Ishikawa (cell line): ENCODE measurements around the gene SAMD14.

Source experiments
- CEBPB ChIP-seq: IDR thresholded peaks from 2 replicates; pipeline ENCODE4 v1.6.1; 2012
- CREB1 ChIP-seq: IDR thresholded peaks from 2 replicates; pipeline ENCODE4 v1.6.1; 2012; ENCODE audit warnings: low read depth
- EGR1 ChIP-seq: IDR thresholded peaks from 2 replicates; pipeline ENCODE4 v1.6.1; 2012
- EP300 ChIP-seq: IDR thresholded peaks from 2 replicates; pipeline ENCODE4 v1.6.1; 2012; ENCODE audit warnings: borderline replicate concordance
- FOXM1 ChIP-seq: IDR thresholded peaks from 2 replicates; pipeline ENCODE4 v1.6.1; 2012; ENCODE audit warnings: low read depth, borderline replicate concordance
- NFIC ChIP-seq: IDR thresholded peaks from 2 replicates; pipeline ENCODE4 v1.6.1; 2012
- RAD21 ChIP-seq: IDR thresholded peaks from 2 replicates; pipeline ENCODE4 v1.6.1; 2012; ENCODE audit warnings: low read depth
- TAF1 ChIP-seq: IDR thresholded peaks from 2 replicates; pipeline ENCODE4 v1.6.1; 2012; ENCODE audit warnings: low read depth, mild to moderate bottlenecking
- TCF12 ChIP-seq: IDR thresholded peaks from 2 replicates; pipeline ENCODE4 v1.6.1; 2012; ENCODE audit warnings: low read depth
- TEAD4 ChIP-seq: IDR thresholded peaks from 2 replicates; pipeline ENCODE4 v1.6.1; 2012
- YY1 ChIP-seq: IDR thresholded peaks from 2 replicates; pipeline ENCODE4 v1.6.1; 2012; ENCODE audit warnings: low read depth
- ZBTB7A ChIP-seq: IDR thresholded peaks from 2 replicates; pipeline ENCODE4 v1.6.1; 2012; ENCODE audit warnings: low read depth
- TF ChIP-seq, protein P1 (sequence below): IDR thresholded peaks from 2 replicates; pipeline ENCODE4 v1.6.1; 2012
- TF ChIP-seq, protein P2 (sequence below): IDR thresholded peaks from 2 replicates; pipeline ENCODE4 v1.6.1; 2012
- TF ChIP-seq, protein P3 (sequence below): IDR thresholded peaks from 2 replicates; pipeline ENCODE4 v1.6.1; 2012; ENCODE audit warnings: low read depth, mild to moderate bottlenecking

SAMD14 gene

DNA sequence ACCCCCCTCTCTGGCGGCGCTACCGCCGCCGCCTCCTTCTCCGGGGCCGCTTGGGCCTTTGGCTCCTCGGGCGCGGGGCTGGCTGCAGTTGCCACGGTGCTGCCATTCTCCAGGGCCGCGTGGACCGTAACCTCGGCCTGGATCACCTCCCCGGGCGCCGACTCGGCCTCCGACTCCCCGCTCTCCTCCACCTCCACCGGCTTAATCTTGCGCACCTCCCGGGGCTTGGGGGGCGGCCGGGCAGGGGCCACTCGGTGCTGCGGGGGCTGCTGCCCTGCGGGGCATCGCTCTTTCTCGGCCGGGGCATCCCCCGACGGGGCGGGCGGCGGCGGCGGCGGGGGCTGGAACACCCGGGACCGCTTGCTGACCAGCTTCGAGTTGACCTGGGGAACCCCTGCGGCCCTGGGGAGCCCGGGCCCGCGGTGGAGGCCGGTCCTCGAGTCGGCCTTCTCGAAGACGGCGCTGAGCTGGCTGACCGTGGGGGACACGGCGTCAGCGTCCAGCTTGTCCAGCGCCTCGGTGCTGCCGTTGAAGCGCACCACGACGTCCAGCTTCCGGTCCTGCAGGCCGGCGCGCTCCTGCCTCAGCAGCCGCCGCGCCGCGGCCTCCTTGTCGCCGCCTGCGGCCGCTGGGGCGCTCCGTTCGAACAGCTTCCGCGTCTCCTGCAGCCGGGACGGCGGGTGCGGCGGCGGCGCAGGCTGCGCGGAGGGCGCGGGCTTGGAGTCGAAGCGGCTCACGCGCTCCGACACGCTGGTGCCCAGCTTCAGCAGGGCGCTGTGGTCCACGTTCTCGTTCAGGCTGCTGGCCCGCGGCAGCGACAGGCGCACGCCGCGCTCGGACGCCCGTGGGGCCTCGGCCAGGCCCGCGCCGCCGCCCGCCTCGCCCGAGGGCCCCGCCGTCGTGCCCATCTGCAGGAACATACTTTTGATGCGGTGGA is 19.7 kb upstream of the SAMD14 start:
- TF ChIP-seq NFIC: no peak
- TF ChIP-seq TEAD4: no peak
- no peak for TF ChIP-seq FOXM1
- TF ChIP-seq YY1: no peak
- TF ChIP-seq EGR1: no peak
- no peak for TF ChIP-seq RAD21
- no peak for TF ChIP-seq ZBTB7A
- TF ChIP-seq CREB1: no peak
- TF ChIP-seq TCF12: 0 out of 2 replicates have a peak, but pooled peaks have one; percentile 23
- no peak for TF ChIP-seq CEBPB
- TF ChIP-seq, protein P1, sequence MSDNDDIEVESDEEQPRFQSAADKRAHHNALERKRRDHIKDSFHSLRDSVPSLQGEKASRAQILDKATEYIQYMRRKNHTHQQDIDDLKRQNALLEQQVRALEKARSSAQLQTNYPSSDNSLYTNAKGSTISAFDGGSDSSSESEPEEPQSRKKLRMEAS: peak; percentile 75
- TF ChIP-seq EP300: no peak
- peak; percentile 27; the same call in 1 of the 2 replicates for TF ChIP-seq TAF1
- TF ChIP-seq, protein P2, sequence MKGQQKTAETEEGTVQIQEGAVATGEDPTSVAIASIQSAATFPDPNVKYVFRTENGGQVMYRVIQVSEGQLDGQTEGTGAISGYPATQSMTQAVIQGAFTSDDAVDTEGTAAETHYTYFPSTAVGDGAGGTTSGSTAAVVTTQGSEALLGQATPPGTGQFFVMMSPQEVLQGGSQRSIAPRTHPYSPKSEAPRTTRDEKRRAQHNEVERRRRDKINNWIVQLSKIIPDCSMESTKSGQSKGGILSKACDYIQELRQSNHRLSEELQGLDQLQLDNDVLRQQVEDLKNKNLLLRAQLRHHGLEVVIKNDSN: no peak
- TF ChIP-seq, protein P3, sequence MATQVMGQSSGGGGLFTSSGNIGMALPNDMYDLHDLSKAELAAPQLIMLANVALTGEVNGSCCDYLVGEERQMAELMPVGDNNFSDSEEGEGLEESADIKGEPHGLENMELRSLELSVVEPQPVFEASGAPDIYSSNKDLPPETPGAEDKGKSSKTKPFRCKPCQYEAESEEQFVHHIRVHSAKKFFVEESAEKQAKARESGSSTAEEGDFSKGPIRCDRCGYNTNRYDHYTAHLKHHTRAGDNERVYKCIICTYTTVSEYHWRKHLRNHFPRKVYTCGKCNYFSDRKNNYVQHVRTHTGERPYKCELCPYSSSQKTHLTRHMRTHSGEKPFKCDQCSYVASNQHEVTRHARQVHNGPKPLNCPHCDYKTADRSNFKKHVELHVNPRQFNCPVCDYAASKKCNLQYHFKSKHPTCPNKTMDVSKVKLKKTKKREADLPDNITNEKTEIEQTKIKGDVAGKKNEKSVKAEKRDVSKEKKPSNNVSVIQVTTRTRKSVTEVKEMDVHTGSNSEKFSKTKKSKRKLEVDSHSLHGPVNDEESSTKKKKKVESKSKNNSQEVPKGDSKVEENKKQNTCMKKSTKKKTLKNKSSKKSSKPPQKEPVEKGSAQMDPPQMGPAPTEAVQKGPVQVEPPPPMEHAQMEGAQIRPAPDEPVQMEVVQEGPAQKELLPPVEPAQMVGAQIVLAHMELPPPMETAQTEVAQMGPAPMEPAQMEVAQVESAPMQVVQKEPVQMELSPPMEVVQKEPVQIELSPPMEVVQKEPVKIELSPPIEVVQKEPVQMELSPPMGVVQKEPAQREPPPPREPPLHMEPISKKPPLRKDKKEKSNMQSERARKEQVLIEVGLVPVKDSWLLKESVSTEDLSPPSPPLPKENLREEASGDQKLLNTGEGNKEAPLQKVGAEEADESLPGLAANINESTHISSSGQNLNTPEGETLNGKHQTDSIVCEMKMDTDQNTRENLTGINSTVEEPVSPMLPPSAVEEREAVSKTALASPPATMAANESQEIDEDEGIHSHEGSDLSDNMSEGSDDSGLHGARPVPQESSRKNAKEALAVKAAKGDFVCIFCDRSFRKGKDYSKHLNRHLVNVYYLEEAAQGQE: no peak

DNA sequence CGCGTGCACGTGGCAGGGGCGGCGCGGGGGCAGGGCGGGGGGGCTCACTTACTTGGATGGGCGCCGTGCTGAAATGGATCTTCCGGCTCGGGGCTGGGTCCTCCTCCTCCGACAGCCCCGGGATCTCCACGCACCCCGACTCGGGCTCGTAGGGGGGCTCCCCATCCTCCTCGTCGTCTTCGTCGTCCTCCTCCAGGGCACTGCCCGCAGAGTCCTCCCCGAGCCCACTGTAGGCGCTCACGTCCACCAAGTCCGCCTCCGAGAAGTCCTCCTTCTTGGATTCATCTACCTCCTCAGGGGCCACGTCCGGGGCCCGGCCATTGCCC is 19.1 kb upstream of the SAMD14 start:
- no peak for TF ChIP-seq TEAD4
- TF ChIP-seq TAF1: no peak
- TF ChIP-seq EP300: no peak
- no peak for TF ChIP-seq ZBTB7A
- no peak for TF ChIP-seq CREB1

DNA sequence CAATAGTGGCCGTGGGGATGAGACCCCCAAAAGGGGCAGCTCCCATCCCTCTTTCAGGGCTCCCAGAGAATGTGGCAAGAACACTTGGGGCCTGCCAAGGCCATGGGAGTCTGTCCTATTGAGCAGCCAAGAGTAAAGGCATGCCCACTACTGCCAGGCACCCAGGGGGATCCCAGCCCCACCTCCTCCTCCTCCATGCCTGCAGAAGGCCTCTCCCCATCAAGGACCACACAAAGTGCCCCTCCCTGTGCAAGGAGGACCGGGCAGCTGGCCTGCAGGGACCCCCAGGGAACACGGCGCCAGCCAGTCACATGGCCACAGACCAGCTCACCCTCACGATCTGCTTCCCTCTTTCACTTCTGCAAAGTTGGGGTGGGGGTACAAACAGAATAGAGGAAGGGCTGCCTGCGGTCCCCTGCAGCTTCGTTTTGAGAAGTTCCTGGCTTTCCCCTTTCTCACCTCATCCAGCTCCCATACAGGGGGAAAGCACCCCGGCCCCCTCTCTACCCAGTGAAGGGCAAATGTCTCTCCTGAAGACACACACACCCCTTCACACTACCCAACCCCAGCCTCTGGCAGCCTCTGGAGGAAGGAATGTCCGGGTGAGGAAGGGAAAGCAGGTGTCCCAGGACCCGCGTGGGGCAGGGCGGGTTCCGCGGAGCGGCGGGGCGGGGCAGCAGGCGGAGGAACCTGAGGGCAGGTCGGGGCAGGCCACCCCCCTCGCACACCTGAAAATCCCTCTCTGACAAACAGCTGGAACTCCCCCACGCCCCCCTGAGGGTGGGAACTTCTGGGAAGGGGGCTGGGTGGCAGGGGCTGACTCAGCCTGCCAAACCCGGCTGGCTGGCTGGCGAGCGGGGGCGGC is 18.5 kb upstream of the SAMD14 start:
- TF ChIP-seq EGR1: peak; percentile 37; the same call in 1 of the 2 replicates
- TF ChIP-seq, protein P1: 0 out of 2 replicates have a peak, but pooled peaks have one; percentile 19
- 0 out of 2 replicates have a peak, but pooled peaks have one; percentile 15 for TF ChIP-seq ZBTB7A
- TF ChIP-seq, protein P2: no peak
- peak; percentile 74 for TF ChIP-seq TEAD4

DNA sequence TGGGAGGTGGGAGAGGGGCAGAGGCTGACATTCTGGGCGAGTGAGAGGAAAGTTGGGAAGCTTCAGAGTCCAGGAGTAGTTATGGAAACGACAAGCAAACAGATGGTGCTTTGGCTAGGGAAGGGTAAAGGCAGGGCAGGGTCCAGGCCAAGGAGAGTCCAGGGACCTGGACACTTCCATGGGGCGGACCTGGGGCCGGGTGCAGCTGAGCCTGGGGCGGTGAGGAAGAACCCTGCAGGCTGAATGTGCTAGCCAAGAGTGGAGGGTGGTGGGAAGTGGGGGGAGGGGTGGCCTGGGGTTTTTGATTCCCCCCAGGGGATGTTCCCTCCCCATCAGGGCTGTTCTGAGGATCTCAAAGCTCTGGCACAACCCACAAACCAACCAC is 17.9 kb upstream of the SAMD14 start:
- TF ChIP-seq, protein P1: no peak
- TF ChIP-seq TAF1: no peak
- TF ChIP-seq YY1: no peak
- TF ChIP-seq, protein P2: no peak
- TF ChIP-seq EGR1: no peak
- no peak for TF ChIP-seq CREB1
- no peak for TF ChIP-seq CEBPB
- TF ChIP-seq NFIC: no peak
- no peak for TF ChIP-seq RAD21
- no peak for TF ChIP-seq FOXM1
- no peak for TF ChIP-seq EP300
- TF ChIP-seq, protein P3: no peak
- TF ChIP-seq TEAD4: no peak
- no peak for TF ChIP-seq ZBTB7A
- TF ChIP-seq TCF12: no peak
